DMS 273 treated with DMSO at 0.1 percent for 48 hours (cell line): ENCODE measurements around the gene RAB35.

Experiments used
- DNase-seq: peaks from one replicate; lab custom pipeline; 2025; lab: John Stamatoyannopoulos, UW

Gene RAB35

GRCh38 chr12:120086801-120087621 lies 29.5 kb downstream of the RAB35 start:
- DNase-seq, result peak; percentile 94

GRCh38 chr12:120085920-120086645 lies 30.5 kb downstream of the RAB35 start:
- no peak for DNase-seq

GRCh38 chr12:120081641-120082040 lies 34.9 kb downstream of the RAB35 start:
- DNase-seq, result no peak

GRCh38 chr12:120079411-120080400 lies 36.8 kb downstream of the RAB35 start:
- no peak for DNase-seq

- DNase-seq, result no peak
Observed at GRCh38 chr12:120078868-120079267, 37.7 kb downstream of the RAB35 start.

GRCh38 chr12:120077260-120077659 lies 39.3 kb downstream of the RAB35 start:
- no peak for DNase-seq

GRCh38 chr12:120076651-120077050 lies 39.9 kb downstream of the RAB35 start:
- DNase-seq, result no peak

- no peak for DNase-seq
Observed at GRCh38 chr12:120075034-120075616, 41.4 kb downstream of the RAB35 start.

- no peak for DNase-seq
Observed at GRCh38 chr12:120072472-120073249, 43.9 kb downstream of the RAB35 start.

GRCh38 chr12:120071493-120072020 lies 45.0 kb downstream of the RAB35 start:
- no peak for DNase-seq

GRCh38 chr12:120069278-120069677 lies 47.3 kb downstream of the RAB35 start:
- DNase-seq, result no peak

GRCh38 chr12:120067901-120068300 lies 48.7 kb downstream of the RAB35 start:
- DNase-seq, result no peak

- DNase-seq, result no peak
Observed at GRCh38 chr12:120067084-120067869, 49.3 kb downstream of the RAB35 start.

- no peak for DNase-seq
Observed at GRCh38 chr12:120066341-120066740, 50.2 kb downstream of the RAB35 start.

- no peak for DNase-seq
Observed at GRCh38 chr12:120065472-120065871, 51.1 kb downstream of the RAB35 start.

- no peak for DNase-seq
Observed at GRCh38 chr12:120064054-120064940, 52.3 kb downstream of the RAB35 start.

- no peak for DNase-seq
Observed at GRCh38 chr12:120062976-120063579, 53.5 kb downstream of the RAB35 start.

GRCh38 chr12:120061575-120062214 lies 54.9 kb downstream of the RAB35 start:
- DNase-seq, result no peak
